K562 (cell line): ENCODE results near the gene ANO7. TPM values are rescaled to one million over a fixed set of nuclear protein-coding genes. Genes with fewer than 3 reads are reported as not detected.
A peak's percentile ranks its signal among the peaks of the same experiment; 100 is the strongest.

Experiments used
- ATAC-seq: fragments of 200-7000 bp; cut with Tn5 transposase; 3 replicates; pipeline ENCODE4 v1.9.1; 2020; ENCODE audit warnings: moderate library complexity
- BruUV-seq: library from RNA; stranded (reverse); fragments of 400-500 nt; replicated peaks from 2 replicates; lab custom pipeline; 2021; lab: Mats Ljungman, UMichigan
- CTCF ChIA-PET: fragments of 300-600 bp; formaldehyde crosslinking; extraction: SDS; loops from one replicate; lab custom pipeline; 2021; ENCODE audit warnings: low intra/inter-chr PET ratio; lab: Yijun Ruan, JAX
- POLR2A ChIA-PET: fragments of 300-600, 350-650 bp; sonication (Branson Sonifier 250); formaldehyde crosslinking; extraction: SDS; loops from one replicate; lab custom pipeline; 2021; ENCODE audit warnings: antibody characterized with exemption, inconsistent platforms; lab: Yijun Ruan, JAX
- DNase-seq, 4 experiments: peaks; one replicate each; pipeline versions ENCODE4 v3.0.0 to v3.0.0-alpha.2; 2011 to 2018; ENCODE audit warnings: low spot score in 3 of 4, mixed read lengths in 3 of 4; ENCODE audit errors: extremely low read depth in 1 of 4
- FAIRE-seq: peaks from 2 replicates; lab custom pipeline; 2011; peaks lifted over from hg19 to GRCh38; lab: Jason Lieb, UNC
- H2AFZ ChIP-seq: 2 replicates; pipeline ENCODE4 v1.6.0; 2011; ENCODE audit warnings: low read depth, low read length, control low read depth, inconsistent platforms
- H3K27ac ChIP-seq: fragments of 200-600 bp; 3 replicates; pipeline ENCODE4 v1.8.0; 2011; ENCODE audit warnings: low read depth, mild to moderate bottlenecking, control low read depth, inconsistent platforms, low read length, moderate library complexity, mixed read lengths; ENCODE audit errors: extremely low read depth
- H3K27me3 ChIP-seq, 2 experiments: fragments of 300-600 bp in 1 of 2; 2 replicates in 1 of 2; 3 replicates in 1 of 2; pipeline versions ENCODE4 v1.6.0 to v1.8.0; 2011; ENCODE audit warnings: inconsistent platforms in 2 of 2, low read length in 2 of 2, mild to moderate bottlenecking in 1 of 2, mixed read lengths in 1 of 2, moderate library complexity in 1 of 2; ENCODE audit not compliant: control insufficient read depth in 2 of 2, insufficient read depth in 2 of 2
- H3K36me3 ChIP-seq: fragments of 300-600 bp; 3 replicates; pipeline ENCODE4 v1.8.0; 2011; ENCODE audit warnings: mild to moderate bottlenecking, low read length, inconsistent platforms; ENCODE audit not compliant: control insufficient read depth, insufficient read depth
- H3K4me1 ChIP-seq, 2 experiments: fragments of 200-600 bp in 1 of 2; replicated peaks in 1 of 2; 2 replicates in 1 of 2; 3 replicates in 1 of 2; pipeline versions ENCODE4 v1.5.1 to v1.8.0; 2011; ENCODE audit warnings: inconsistent platforms in 2 of 2, low read length in 2 of 2, mild to moderate bottlenecking in 1 of 2, mixed read lengths in 1 of 2, moderate library complexity in 1 of 2; ENCODE audit not compliant: control insufficient read depth in 2 of 2, insufficient read depth in 2 of 2
- H3K4me2 ChIP-seq: 2 replicates; pipeline ENCODE4 v1.6.1; 2011; ENCODE audit warnings: low read length, control low read depth, inconsistent platforms, mixed read lengths; ENCODE audit not compliant: insufficient read depth
- H3K4me3 ChIP-seq: fragments of 200-600 bp; sonication (generic), shearing (Covaris generic); 2 replicates; pipeline ENCODE4 v1.5.1; 2016; ENCODE audit warnings: control low read depth, inconsistent platforms
- H3K79me2 ChIP-seq: fragments of 200-600 bp; 3 replicates; pipeline ENCODE4 v1.8.0; 2011; ENCODE audit warnings: low read length, inconsistent platforms; ENCODE audit not compliant: control insufficient read depth, insufficient read depth
- H3K9ac ChIP-seq, 2 experiments: 2 replicates each; pipeline versions ENCODE4 v1.6.0 to v1.6.1; 2011; ENCODE audit warnings: low read depth in 2 of 2, low read length in 2 of 2, control low read depth in 1 of 2, inconsistent platforms in 1 of 2, mild to moderate bottlenecking in 1 of 2, mixed read lengths in 1 of 2; ENCODE audit not compliant: insufficient read depth in 1 of 2
- H3K9me1 ChIP-seq: one replicate; pipeline ENCODE4 v1.6.0; 2011; ENCODE audit warnings: inconsistent platforms, mild to moderate bottlenecking, low read length, moderate library complexity; ENCODE audit not compliant: control insufficient read depth, insufficient read depth
- H3K9me3 ChIP-seq: replicated peaks from 2 replicates; pipeline ENCODE4 v1.5.1; 2011; ENCODE audit warnings: low read depth, low read length, inconsistent platforms; ENCODE audit not compliant: control insufficient read depth, insufficient read depth
- H4K20me1 ChIP-seq: replicated peaks from 2 replicates; pipeline ENCODE4 v1.6.1; 2011; ENCODE audit warnings: low read length, inconsistent platforms, mixed read lengths; ENCODE audit not compliant: control insufficient read depth, insufficient read depth
- BCL6 ChIP-seq: fragments of 250-450 bp; sonication (Bioruptor Pico); IDR thresholded peaks from 2 replicates; pipeline ENCODE4 v1.4.0; 2020
- C11orf30 ChIP-seq: fragments of 450-650 bp; IDR thresholded peaks from 2 replicates; pipeline ENCODE4 v1.6.1; 2016; ENCODE audit warnings: low read depth, mild to moderate bottlenecking
- ETV1 ChIP-seq: fragments of 450-650 bp; conservative IDR thresholded peaks from 2 replicates; pipeline ENCODE4 v1.6.1; 2016; ENCODE audit warnings: missing genetic modification characterization, control low read depth, low read depth, missing compliant biosample characterization
- FOXK2 ChIP-seq, 2 experiments: fragments of 450-650 bp; IDR thresholded peaks in 1 of 2; conservative IDR thresholded peaks in 1 of 2; 2 replicates each; pipeline ENCODE4 v1.6.1; 2016; ENCODE audit warnings: low read depth in 2 of 2, mild to moderate bottlenecking in 1 of 2
- NR4A1 ChIP-seq, 2 experiments: fragments of 250-450 bp in 1 of 2; fragments of 450-650 bp in 1 of 2; sonication (Bioruptor Pico) in 1 of 2; IDR thresholded peaks; 2 replicates each; pipeline versions ENCODE4 v1.4.0 to v1.6.1; 2016 to 2020; ENCODE audit warnings: mild to moderate bottlenecking in 2 of 2, missing compliant biosample characterization in 1 of 2, missing genetic modification characterization in 1 of 2, moderate library complexity in 1 of 2
- SETDB1 ChIP-seq: IDR thresholded peaks from one replicate; pipeline ENCODE4 v1.6.1; 2012; ENCODE audit warnings: low read length, control low read depth, inconsistent platforms
- SMARCA4 ChIP-seq: fragments of 450-650 bp; IDR thresholded peaks from 2 replicates; pipeline ENCODE4 v1.6.1; 2016
- ZNF121 ChIP-seq: sonication (generic); formaldehyde crosslinking; conservative IDR thresholded peaks from 2 replicates; pipeline ENCODE4 v1.8.0; 2022; ENCODE audit warnings: missing genetic modification reagents
- WGBS: fragments of 100-300 bp; shearing (Covaris generic); methylation state at CpG from one replicate; pipeline ENCODE4 v1.1.6; 2016; ENCODE audit warnings: low coverage, mixed read lengths; ENCODE audit not compliant: insufficient coverage; ENCODE audit errors: missing lambda C conversion rate; 5-methylcytosine and 5-hydroxymethylcytosine counted together
- in situ Hi-C: fragments of 300-500 bp; cut with MboI; formaldehyde crosslinking; loops from 4 replicates; pipeline ENCODE4 v1.15.0; 2018; ENCODE audit warnings: inconsistent platforms, mixed read lengths
- intact Hi-C: fragments of 100-400 bp; cut with micrococcal nuclease; formaldehyde crosslinking; loops from 2 replicates; pipeline ENCODE4 v1.14.2; 2022
- polyA plus RNA-seq, 8 experiments: library from polyadenylated mRNA; depleted of rRNA in 4 of 8; stranded (reverse) in 5 of 8; unstranded in 3 of 8; fragments of >200 nt; fragmentation: Nextera tagmentation in 2 of 8; fragmentation: Illumina TruSeq in 1 of 8; extraction: Ambion mirVana in 2 of 8; extraction: Trizol in 1 of 8; gene quantifications; 2 replicates each; pipeline versions ENCODE4 v1.2.1 to v1.2.3, GENCODE V29; 2011 to 2014; ENCODE audit warnings: inconsistent platforms in 1 of 8, missing spikeins in 1 of 8
- total RNA-seq, 7 experiments: library from RNA; depleted of rRNA in 6 of 7; stranded (reverse); fragments of >200 nt in 6 of 7; fragmentation: Illumina TruSeq in 2 of 7; extraction: Trizol in 2 of 7; gene quantifications; 2 replicates each; pipeline versions ENCODE4 v1.2.1 to v1.2.3, GENCODE V29; 2011 to 2021; ENCODE audit warnings: low replicate concordance in 1 of 7
- TF ChIP-seq, protein P1 (sequence below): sonication (generic); formaldehyde crosslinking; IDR thresholded peaks from 2 replicates; pipeline ENCODE4 v1.8.0; 2022; ENCODE audit warnings: mild to moderate bottlenecking, low read depth, missing genetic modification reagents
- TF ChIP-seq, protein P2 (sequence below): sonication (generic); formaldehyde crosslinking; IDR thresholded peaks from 2 replicates; pipeline ENCODE4 v1.9.0; 2022; ENCODE audit warnings: mild to moderate bottlenecking, missing genetic modification reagents
- TF ChIP-seq, protein P3 (sequence below), 2 experiments: fragments of 200-800 bp in 1 of 2; sonication (Bioruptor generic) in 1 of 2; sonication (generic) in 1 of 2; formaldehyde crosslinking in 1 of 2; IDR thresholded peaks in 1 of 2; conservative IDR thresholded peaks in 1 of 2; 2 replicates each; pipeline versions ENCODE4 v1.5.0 to v1.6.1; 2016 to 2020; ENCODE audit warnings: missing compliant biosample characterization in 1 of 2, missing genetic modification characterization in 1 of 2, missing genetic modification reagents in 1 of 2

The ANO7 gene
- total and polyA plus RNA-seq, 9 of the 15 experiments (the other 6 are each of a cell fraction or from before 2014, with no cell fraction given), result 0.28 to 5.1 (median 1.1) TPM

DNA sequence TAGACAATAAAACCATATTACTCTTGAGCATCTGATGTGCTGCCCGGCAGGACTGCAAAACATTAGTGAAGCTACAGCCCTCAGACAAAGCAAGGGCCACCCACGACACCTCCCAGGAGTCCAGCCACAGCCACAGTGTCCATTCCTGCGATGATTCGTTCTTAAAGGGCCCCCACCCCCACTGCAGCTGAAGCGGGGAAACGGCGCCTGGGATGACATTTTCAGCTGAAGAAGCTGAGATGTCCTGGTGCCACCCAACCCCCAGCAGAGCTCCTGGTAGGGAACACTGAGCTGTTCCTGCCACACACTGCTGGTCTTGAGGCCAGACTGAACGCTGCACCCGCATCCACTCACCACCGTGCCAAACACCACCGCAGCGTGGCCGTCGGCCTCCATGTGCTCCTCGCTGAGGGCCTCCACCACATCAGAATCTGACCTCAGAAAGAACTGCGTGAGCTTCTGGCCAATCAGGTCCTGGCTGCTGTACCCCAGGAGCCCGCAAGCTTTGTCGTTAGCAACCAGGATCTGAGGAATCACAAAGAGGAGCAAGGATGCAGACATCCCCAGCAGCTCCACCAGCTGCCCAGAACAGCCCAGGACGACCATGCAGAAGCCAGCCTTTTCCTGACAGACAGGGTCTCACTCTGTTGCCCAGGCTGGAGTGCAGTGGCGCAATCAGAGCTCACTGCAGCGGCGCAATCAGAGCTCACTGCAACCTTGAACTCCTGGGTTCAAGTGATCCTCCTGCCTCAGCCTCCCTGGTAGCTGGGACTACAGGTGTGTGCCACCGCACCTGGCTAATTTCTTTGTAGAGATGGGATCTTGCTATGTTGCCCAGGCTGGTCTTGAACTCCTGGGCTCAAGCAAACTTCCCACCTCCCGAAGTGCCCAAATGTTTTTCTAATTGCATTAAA, 48.7 kb upstream of the ANO7 start:
- Histone ChIP-seq H3K27me3 (no peaks in the 10 kb centered on the region), H4K20me1 (no peaks in the 10 kb centered on the region), H3K36me3 (peaks cover 34% of the 10 kb centered on the region; the same call in 1 of the 3 replicates), H3K79me2 (no peaks in the 10 kb centered on the region), H3K4me1 (peaks cover 0 to 6% of the 10 kb centered on the region in 2 experiments; a peak in 1 of 5 replicates), H2AFZ (no peak overlapping the region), H3K9me1 (no peaks in the 10 kb centered on the region), H3K27ac (no peak overlapping the region), H3K4me3 (no peak overlapping the region), H3K4me2 (no peak overlapping the region), H3K9ac (no peak overlapping the region), H3K9me3 (no peaks in the 10 kb centered on the region)
- ATAC-seq, result no peak
- ChIA-PET POLR2A (no interaction called here), CTCF (no interaction called here)
- in situ Hi-C loops (no loop called here), intact Hi-C loops (no loop called here)
- no TSS peak for BruUV-seq
- TF ChIP-seq FOXK2 (conservative IDR thresholded peaks at IDR 0.05 in 1 of 2, IDR thresholded peaks at IDR 0.05 in 1 of 2; ENCODE audit: low read depth in 2 of 2), result no peak
- TF ChIP-seq ZNF121 (CRISPR knock-in tag), result peak; percentile 50; the same call in 1 of the 2 replicates
- no peak for FAIRE-seq
- 88% methylated on average over 20 of the region's 24 CpGs for WGBS
- no peak for DNase-seq

DNA sequence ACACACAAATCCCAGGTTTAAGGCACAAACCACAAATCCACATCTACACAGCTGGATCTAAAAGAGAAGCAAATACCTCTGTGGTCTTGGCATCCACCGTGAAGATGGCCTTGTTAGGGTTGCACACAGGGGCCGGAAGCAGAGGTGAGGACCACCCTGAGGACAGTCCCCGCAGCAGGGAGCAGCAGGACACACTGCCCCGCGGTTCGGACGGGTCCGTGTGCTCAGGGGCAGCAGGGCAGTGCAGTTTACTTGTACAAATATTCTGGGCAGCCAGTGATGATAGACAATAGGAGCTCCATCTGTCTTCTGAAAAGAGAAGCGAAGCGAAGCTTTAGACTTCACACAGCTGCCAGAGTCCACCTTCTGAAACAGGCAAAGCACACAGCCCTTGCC, 48.0 kb upstream of the ANO7 start:
- WGBS, result 94% methylated on average over 10 of the region's 10 CpGs
- Histone ChIP-seq H2AFZ (no peak overlapping the region), H3K27ac (no peak overlapping the region), H3K36me3 (peaks cover 30% of the 10 kb centered on the region; the same call in 1 of the 3 replicates), H3K27me3 (no peaks in the 10 kb centered on the region), H3K9ac (no peak overlapping the region), H3K4me1 (peaks cover 0 to 6% of the 10 kb centered on the region in 2 experiments; a peak in 1 of 5 replicates), H3K9me3 (no peaks in the 10 kb centered on the region), H3K4me3 (no peak overlapping the region), H4K20me1 (no peaks in the 10 kb centered on the region), H3K79me2 (no peaks in the 10 kb centered on the region), H3K4me2 (no peak overlapping the region), H3K9me1 (no peaks in the 10 kb centered on the region)
- CTCF ChIA-PET, result no interaction called here
- FAIRE-seq (no peak), DNase-seq (no peak), ATAC-seq (no peak)
- intact Hi-C loops (no loop called here), in situ Hi-C loops (no loop called here)
- no TSS peak for BruUV-seq
- POLR2A ChIA-PET, result interaction anchor here (1.1 kb wide), 1 partner anchor 10 kb away, joined by 4 read pairs; the partner anchor contains the start of gene PPP1R7
- TF ChIP-seq, protein P1, sequence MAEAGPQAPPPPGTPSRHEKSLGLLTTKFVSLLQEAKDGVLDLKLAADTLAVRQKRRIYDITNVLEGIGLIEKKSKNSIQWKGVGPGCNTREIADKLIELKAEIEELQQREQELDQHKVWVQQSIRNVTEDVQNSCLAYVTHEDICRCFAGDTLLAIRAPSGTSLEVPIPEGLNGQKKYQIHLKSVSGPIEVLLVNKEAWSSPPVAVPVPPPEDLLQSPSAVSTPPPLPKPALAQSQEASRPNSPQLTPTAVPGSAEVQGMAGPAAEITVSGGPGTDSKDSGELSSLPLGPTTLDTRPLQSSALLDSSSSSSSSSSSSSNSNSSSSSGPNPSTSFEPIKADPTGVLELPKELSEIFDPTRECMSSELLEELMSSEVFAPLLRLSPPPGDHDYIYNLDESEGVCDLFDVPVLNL (CRISPR knock-in tag), result no peak
- TF ChIP-seq, protein P2, sequence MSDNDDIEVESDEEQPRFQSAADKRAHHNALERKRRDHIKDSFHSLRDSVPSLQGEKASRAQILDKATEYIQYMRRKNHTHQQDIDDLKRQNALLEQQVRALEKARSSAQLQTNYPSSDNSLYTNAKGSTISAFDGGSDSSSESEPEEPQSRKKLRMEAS (CRISPR knock-in tag), result no peak
- TF ChIP-seq, protein P3, sequence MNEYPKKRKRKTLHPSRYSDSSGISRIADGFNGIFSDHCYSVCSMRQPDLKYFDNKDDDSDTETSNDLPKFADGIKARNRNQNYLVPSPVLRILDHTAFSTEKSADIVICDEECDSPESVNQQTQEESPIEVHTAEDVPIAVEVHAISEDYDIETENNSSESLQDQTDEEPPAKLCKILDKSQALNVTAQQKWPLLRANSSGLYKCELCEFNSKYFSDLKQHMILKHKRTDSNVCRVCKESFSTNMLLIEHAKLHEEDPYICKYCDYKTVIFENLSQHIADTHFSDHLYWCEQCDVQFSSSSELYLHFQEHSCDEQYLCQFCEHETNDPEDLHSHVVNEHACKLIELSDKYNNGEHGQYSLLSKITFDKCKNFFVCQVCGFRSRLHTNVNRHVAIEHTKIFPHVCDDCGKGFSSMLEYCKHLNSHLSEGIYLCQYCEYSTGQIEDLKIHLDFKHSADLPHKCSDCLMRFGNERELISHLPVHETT (CRISPR knock-in tag; conservative IDR thresholded peaks at IDR 0.05 in 1 of 2, IDR thresholded peaks at IDR 0.05 in 1 of 2), result no peak
- TF ChIP-seq SMARCA4, result no peak
- no peak for TF ChIP-seq SETDB1
- TF ChIP-seq ETV1 (tag), result no peak
- TF ChIP-seq C11orf30, result no peak
- no peak for TF ChIP-seq NR4A1 (CRISPR knock-in tag; IDR thresholded peaks at IDR 0.05)
- TF ChIP-seq NR4A1 (tag; IDR thresholded peaks at IDR 0.05), result no peak
- no peak for TF ChIP-seq BCL6
